GM23248 (cell line): ENCODE results near the gene TMEM163.

Source experiments
- EZH2 ChIP-seq: fragments of 200-600 bp; sonication (generic); IDR thresholded peaks from 2 replicates; pipeline ENCODE4 v1.6.1; 2018; ENCODE audit warnings: antibody characterized with exemption, mild to moderate bottlenecking; ENCODE audit not compliant: insufficient read depth, poor library complexity, severe bottlenecking
- EZH2phosphoT487 ChIP-seq: fragments of 200-600 bp; sonication (generic); IDR thresholded peaks from 2 replicates; pipeline ENCODE4 v1.6.1; 2018; ENCODE audit warnings: antibody characterized with exemption, moderate library complexity, mild to moderate bottlenecking, low read depth; ENCODE audit not compliant: insufficient read depth

DNA sequence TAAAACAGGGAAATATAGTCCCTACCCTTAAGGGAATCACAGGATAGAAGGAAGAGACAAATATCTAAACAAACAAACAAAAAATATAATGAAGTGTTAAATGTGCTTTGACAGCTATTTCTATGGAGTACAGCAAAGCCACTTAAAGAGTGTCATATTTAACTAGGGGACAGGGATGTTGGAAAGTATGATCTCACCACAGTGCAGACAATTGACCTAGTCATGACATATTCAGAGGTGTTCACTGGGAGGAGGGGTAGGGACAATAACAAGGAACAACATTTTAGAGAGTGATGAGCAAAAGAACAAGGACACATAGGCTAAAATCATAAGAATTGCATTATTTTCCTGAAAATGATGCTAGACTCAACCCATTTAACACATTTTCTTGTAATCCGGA is 107.5 kb downstream of the TMEM163 start:
- TF ChIP-seq EZH2: no peak
- TF ChIP-seq EZH2phosphoT487: no peak
